H9 (cell line): ENCODE data around the gene BPIFB1. TPM values are rescaled to one million over a fixed set of nuclear protein-coding genes. Genes with fewer than 3 reads are reported as not detected.

ENCODE experiments used
- DNase-seq: peaks from one replicate; pipeline ENCODE4 v3.0.0-alpha.2; 2017
- H2AFZ ChIP-seq: one replicate; pipeline ENCODE4 v1.6.1; 2013; ENCODE audit warnings: mild to moderate bottlenecking, low read length, control low read depth, moderate library complexity
- H2AK5ac ChIP-seq: 2 replicates; pipeline ENCODE4 v1.6.1; 2013; ENCODE audit warnings: low read length, control low read depth, mixed read lengths; ENCODE audit not compliant: insufficient read length
- H2BK120ac ChIP-seq: one replicate; pipeline ENCODE4 v1.6.1; 2013; ENCODE audit warnings: low read depth, mild to moderate bottlenecking, low read length, control low read depth, inconsistent platforms; ENCODE audit not compliant: poor library complexity, severe bottlenecking
- H2BK12ac ChIP-seq: 2 replicates; pipeline ENCODE4 v1.6.1; 2013; ENCODE audit warnings: low read length, control low read depth, mixed read lengths, low read depth; ENCODE audit not compliant: insufficient read length
- H2BK15ac ChIP-seq: 2 replicates; pipeline ENCODE4 v1.6.1; 2013; ENCODE audit warnings: low read depth, low read length, control low read depth
- H2BK20ac ChIP-seq: one replicate; pipeline ENCODE4 v1.6.1; 2013; ENCODE audit warnings: low read depth, mild to moderate bottlenecking, low read length, control low read depth, inconsistent platforms; ENCODE audit not compliant: poor library complexity, severe bottlenecking
- H2BK5ac ChIP-seq: 2 replicates; pipeline ENCODE4 v1.6.1; 2013; ENCODE audit warnings: low read length, control low read depth, mixed read lengths; ENCODE audit not compliant: insufficient read length
- H3K14ac ChIP-seq: 2 replicates; pipeline ENCODE4 v1.6.1; 2013; ENCODE audit warnings: low read length, control low read depth; ENCODE audit not compliant: insufficient read depth
- H3K18ac ChIP-seq: 2 replicates; pipeline ENCODE4 v1.6.1; 2013; ENCODE audit warnings: low read depth, mild to moderate bottlenecking, mixed read lengths, low read length, control low read depth; ENCODE audit not compliant: insufficient read length
- H3K23ac ChIP-seq: 2 replicates; pipeline ENCODE4 v1.6.1; 2013; ENCODE audit warnings: low read length, control low read depth, mixed read lengths, low read depth; ENCODE audit not compliant: insufficient read length
- H3K23me2 ChIP-seq: 2 replicates; pipeline ENCODE4 v1.6.1; 2013; ENCODE audit warnings: low read depth, mild to moderate bottlenecking, mixed read lengths, low read length, control low read depth; ENCODE audit not compliant: insufficient read length, poor library complexity, severe bottlenecking
- H3K27ac ChIP-seq: 2 replicates; pipeline ENCODE4 v1.5.1; 2013; ENCODE audit warnings: low read length, control low read depth, mixed read lengths, low read depth; ENCODE audit not compliant: insufficient read length
- H3K27me3 ChIP-seq: 2 replicates; pipeline ENCODE4 v1.6.1; 2013; ENCODE audit warnings: low read length, control low read depth, inconsistent platforms; ENCODE audit not compliant: insufficient read depth
- H3K4ac ChIP-seq: 2 replicates; pipeline ENCODE4 v1.6.1; 2013; ENCODE audit warnings: low read depth, mild to moderate bottlenecking, control low read depth, inconsistent platforms, low read length, moderate library complexity
- H3K4me1 ChIP-seq: 2 replicates; pipeline ENCODE4 v1.6.1; 2013; ENCODE audit warnings: low read length, control low read depth, inconsistent platforms; ENCODE audit not compliant: insufficient read depth
- H3K4me2 ChIP-seq: 2 replicates; pipeline ENCODE4 v1.6.1; 2013; ENCODE audit warnings: low read length, control low read depth, mixed read lengths; ENCODE audit not compliant: insufficient read length, insufficient read depth
- H3K56ac ChIP-seq: 2 replicates; pipeline ENCODE4 v1.6.1; 2013; ENCODE audit warnings: low read depth, mild to moderate bottlenecking, mixed read lengths, low read length, control low read depth; ENCODE audit not compliant: insufficient read length
- H3K79me1 ChIP-seq: 2 replicates; pipeline ENCODE4 v1.6.1; 2013; ENCODE audit warnings: low read depth, mild to moderate bottlenecking, moderate library complexity, low read length, control low read depth, inconsistent platforms; ENCODE audit not compliant: insufficient read depth, poor library complexity, severe bottlenecking
- H3K79me2 ChIP-seq: 2 replicates; pipeline ENCODE4 v1.6.1; 2013; ENCODE audit warnings: low read length, control low read depth, inconsistent platforms; ENCODE audit not compliant: insufficient read depth
- H3K9ac ChIP-seq: 2 replicates; pipeline ENCODE4 v1.6.1; 2013; ENCODE audit warnings: low read length, control low read depth, mixed read lengths; ENCODE audit not compliant: insufficient read length; ENCODE audit errors: extremely low read depth
- H3K9me3 ChIP-seq: one replicate; pipeline ENCODE4 v1.6.1; 2013; ENCODE audit warnings: low read depth, low read length, inconsistent platforms; ENCODE audit not compliant: control insufficient read depth
- H3T11ph ChIP-seq: one replicate; pipeline ENCODE4 v1.6.1; 2013; ENCODE audit warnings: mild to moderate bottlenecking, low read length, control low read depth, inconsistent platforms
- H4K20me1 ChIP-seq: one replicate; pipeline ENCODE4 v1.6.1; 2013; ENCODE audit not compliant: control insufficient read depth, insufficient read length, insufficient read depth
- H4K5ac ChIP-seq: 2 replicates; pipeline ENCODE4 v1.6.1; 2013; ENCODE audit warnings: low read depth, mild to moderate bottlenecking, mixed read lengths, low read length, control low read depth; ENCODE audit not compliant: insufficient read length
- H4K8ac ChIP-seq: replicated peaks from 2 replicates; pipeline ENCODE4 v1.6.1; 2013; ENCODE audit warnings: low read length, control low read depth, mixed read lengths, low read depth; ENCODE audit not compliant: insufficient read length
- H4K91ac ChIP-seq: 2 replicates; pipeline ENCODE4 v1.6.1; 2013; ENCODE audit warnings: low read depth, mild to moderate bottlenecking, moderate library complexity, mixed read lengths, low read length, control low read depth; ENCODE audit not compliant: insufficient read length
- H3K27ac Mint-ChIP-seq, 3 experiments: 2 replicates in 2 of 3; 3 replicates in 1 of 3; pipeline ENCODE4 v1.8.0; 2020 to 2021; ENCODE audit warnings: mixed read lengths in 3 of 3, mild to moderate bottlenecking in 1 of 3, moderate library complexity in 1 of 3
- H3K27me3 Mint-ChIP-seq: 2 replicates; pipeline ENCODE4 v1.8.0; 2021; ENCODE audit warnings: low read depth, mild to moderate bottlenecking, moderate library complexity, mixed read lengths
- H3K36me3 Mint-ChIP-seq, 3 experiments: 2 replicates in 2 of 3; 3 replicates in 1 of 3; pipeline ENCODE4 v1.8.0; 2020 to 2021; ENCODE audit warnings: low read depth in 3 of 3, mixed read lengths in 3 of 3; ENCODE audit not compliant: insufficient read depth in 1 of 3
- H3K4me1 Mint-ChIP-seq, 2 experiments: 2 replicates each; pipeline ENCODE4 v1.8.0; 2020; ENCODE audit warnings: mixed read lengths in 2 of 2
- H3K4me3 Mint-ChIP-seq, 2 experiments: 2 replicates in 1 of 2; 3 replicates in 1 of 2; pipeline ENCODE4 v1.8.0; 2020 to 2021; ENCODE audit warnings: mild to moderate bottlenecking in 2 of 2, mixed read lengths in 2 of 2, moderate library complexity in 1 of 2
- H3K9me3 Mint-ChIP-seq, 2 experiments: 2 replicates in 1 of 2; 3 replicates in 1 of 2; pipeline ENCODE4 v1.8.0; 2020; ENCODE audit warnings: mild to moderate bottlenecking in 2 of 2, mixed read lengths in 2 of 2, moderate library complexity in 1 of 2
- WGBS: extraction: QIAGEN DNeasy Blood & Tissue Kit; methylation state at CpG from one replicate; pipeline ENCODE4 v1.1.7; 2013; ENCODE audit warnings: missing lambda C conversion rate, low lambda C conversion rate, mixed read lengths; ENCODE audit not compliant: insufficient read length; ENCODE audit errors: extremely low coverage; 5-methylcytosine and 5-hydroxymethylcytosine counted together
- total RNA-seq: library from RNA; stranded (reverse); gene quantifications from 2 replicates; pipeline ENCODE4 v1.2.1, GENCODE V29; 2021
- TF ChIP-seq, protein P1 (sequence below): fragments of 200-600 bp; sonication (generic); conservative IDR thresholded peaks from 3 replicates; pipeline ENCODE4 v1.8.0; 2021; ENCODE audit warnings: antibody characterized with exemption, mild to moderate bottlenecking

BPIFB1 gene
- total RNA-seq, 1 experiment from 2014 or later, result not detected

DNA sequence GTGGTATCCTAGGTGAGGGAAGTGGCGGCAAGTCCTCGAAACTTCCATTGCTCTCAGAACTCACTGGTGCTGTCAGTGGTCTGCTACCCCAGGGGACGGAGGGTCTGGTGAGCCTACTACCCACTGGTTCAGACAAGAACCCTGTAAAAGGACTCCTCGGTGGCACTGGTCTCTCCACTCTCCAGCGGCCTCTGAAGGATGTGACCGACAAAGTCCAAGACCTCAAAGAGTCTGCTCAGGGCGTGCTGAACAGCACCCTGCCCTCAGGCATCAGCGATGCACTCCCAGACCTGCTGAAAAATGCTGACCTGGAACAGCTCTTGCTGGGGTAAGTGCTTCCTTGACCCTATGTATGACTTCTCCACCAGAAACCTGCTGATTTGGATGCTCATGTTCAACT lies 66.5 kb downstream of the BPIFB1 start:
- H3K56ac ChIP-seq, result no peak overlapping the region
- H3K4ac ChIP-seq, result no peak overlapping the region
- H3K23me2 ChIP-seq, result no peaks in the 10 kb centered on the region
- TF ChIP-seq, protein P1, sequence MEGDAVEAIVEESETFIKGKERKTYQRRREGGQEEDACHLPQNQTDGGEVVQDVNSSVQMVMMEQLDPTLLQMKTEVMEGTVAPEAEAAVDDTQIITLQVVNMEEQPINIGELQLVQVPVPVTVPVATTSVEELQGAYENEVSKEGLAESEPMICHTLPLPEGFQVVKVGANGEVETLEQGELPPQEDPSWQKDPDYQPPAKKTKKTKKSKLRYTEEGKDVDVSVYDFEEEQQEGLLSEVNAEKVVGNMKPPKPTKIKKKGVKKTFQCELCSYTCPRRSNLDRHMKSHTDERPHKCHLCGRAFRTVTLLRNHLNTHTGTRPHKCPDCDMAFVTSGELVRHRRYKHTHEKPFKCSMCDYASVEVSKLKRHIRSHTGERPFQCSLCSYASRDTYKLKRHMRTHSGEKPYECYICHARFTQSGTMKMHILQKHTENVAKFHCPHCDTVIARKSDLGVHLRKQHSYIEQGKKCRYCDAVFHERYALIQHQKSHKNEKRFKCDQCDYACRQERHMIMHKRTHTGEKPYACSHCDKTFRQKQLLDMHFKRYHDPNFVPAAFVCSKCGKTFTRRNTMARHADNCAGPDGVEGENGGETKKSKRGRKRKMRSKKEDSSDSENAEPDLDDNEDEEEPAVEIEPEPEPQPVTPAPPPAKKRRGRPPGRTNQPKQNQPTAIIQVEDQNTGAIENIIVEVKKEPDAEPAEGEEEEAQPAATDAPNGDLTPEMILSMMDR, result no peak
- WGBS, result no CpG with 5 or more reads among the region's 8 CpGs
- H3K9me3 ChIP-seq, result no peaks in the 10 kb centered on the region
- no peak overlapping the region for H2AK5ac ChIP-seq
- H3K27me3 ChIP-seq, result no peaks in the 10 kb centered on the region
- H3K79me1 ChIP-seq, result no peaks in the 10 kb centered on the region
- no peaks in the 10 kb centered on the region for H3K79me2 ChIP-seq
- H2BK15ac ChIP-seq, result no peak overlapping the region
- H3K18ac ChIP-seq, result no peak overlapping the region
- no peak overlapping the region for H2BK12ac ChIP-seq
- H3K23ac ChIP-seq, result no peak overlapping the region
- no peak overlapping the region for H4K8ac ChIP-seq
- no peak overlapping the region for H2AFZ ChIP-seq
- no peak overlapping the region for H3K14ac ChIP-seq
- H4K91ac ChIP-seq, result no peak overlapping the region
- Mint-ChIP-seq H3K4me1 (peaks cover 35 to 36% of the 10 kb centered on the region in 2 experiments), H3K27ac (peak overlapping the region in 1 of 3 experiments; percentile 6; a peak in 2 of 7 replicates), H3K27me3 (no peaks in the 10 kb centered on the region), H3K36me3 (peaks cover 3 to 34% (median 13%) of the 10 kb centered on the region in 3 experiments; a peak in 5 of 7 replicates), H3K9me3 (no peaks in the 10 kb centered on the region), H3K4me3 (no peak overlapping the region)
- H3K4me2 ChIP-seq, result no peak overlapping the region
- no peaks in the 10 kb centered on the region; the same call in 1 of the 2 replicates for H3K4me1 ChIP-seq
- DNase-seq, result no peak
- no peaks in the 10 kb centered on the region for H4K20me1 ChIP-seq
- no peak overlapping the region for H2BK5ac ChIP-seq
- no peak overlapping the region for H3K9ac ChIP-seq
- H2BK20ac ChIP-seq, result no peak overlapping the region
- H2BK120ac ChIP-seq, result no peak overlapping the region
- no peak overlapping the region for H4K5ac ChIP-seq
- H3K27ac ChIP-seq, result no peak overlapping the region
- H3T11ph ChIP-seq, result no peak overlapping the region
